ENCODE results near the gene LEP. TPM values are rescaled to one million over a fixed set of nuclear protein-coding genes. Genes with fewer than 3 reads are reported as not detected.

The LEP gene
- total and polyA plus RNA-seq, 2 experiments from 2014 or later = 0.11 to 0.22 TPM

DNA sequence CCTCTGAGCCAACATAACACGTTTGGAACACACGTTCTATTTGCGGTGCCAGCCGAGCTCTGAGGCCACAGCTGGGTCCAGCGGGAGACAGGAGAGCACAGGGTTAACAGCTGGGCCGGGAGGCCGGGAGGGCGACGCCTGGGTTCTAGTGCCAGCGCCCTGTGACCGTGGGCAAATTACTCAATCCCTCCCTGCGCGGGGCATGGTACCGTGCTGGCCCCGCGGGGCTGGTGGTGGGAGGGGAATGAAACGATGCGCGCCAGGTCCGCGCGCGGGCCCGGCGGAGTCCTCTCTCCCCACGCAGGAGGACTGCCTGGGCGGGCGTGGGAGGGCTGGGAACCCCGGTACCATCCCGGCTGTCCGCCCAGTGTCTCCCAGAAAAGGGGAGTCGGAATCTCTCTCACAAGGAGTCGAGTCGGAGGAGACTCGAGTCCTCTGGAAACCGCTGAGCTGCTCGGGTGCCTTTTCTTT, 30.4 kb downstream of the LEP start:
- Histone ChIP-seq H2AFZ (peak overlapping the region; percentile 79), H3K27me3 (replicated peaks; ENCODE audit: insufficient read depth) (no peaks in the 10 kb centered on the region), H3K4me3 (peak overlapping the region; percentile 53), H3K4me2 (ENCODE audit: unreplicated experiment) (peak overlapping the region; percentile 51), H3K79me2 (ENCODE audit: insufficient read depth) (no peaks in the 10 kb centered on the region), H3F3A (ENCODE audit: insufficient read depth) (peaks cover 7% of the 10 kb centered on the region; the same call in 1 of the 2 replicates), H3K9ac (peak overlapping the region; percentile 39), H3K9me2 (ENCODE audit: insufficient read depth) (no peaks in the 10 kb centered on the region), H3K27ac (no peak overlapping the region), H3K9me3 (ENCODE audit: low read depth) (no peaks in the 10 kb centered on the region), H3K36me3 (ENCODE audit: low read depth) (no peaks in the 10 kb centered on the region), H3K4me1 (ENCODE audit: insufficient read depth) (peaks cover 31% of the 10 kb centered on the region), H4K20me1 (ENCODE audit: insufficient read depth) (no peaks in the 10 kb centered on the region)
- DNase-seq = peak; percentile 41
- in situ Hi-C loops (cut with MboI) = no loop called here
- 4% methylated on average over 25 to 31 of the region's 37 CpGs for WGBS, 2 experiments (ENCODE audit: low coverage in 1 of 2, low lambda C conversion rate in 2 of 2, missing lambda C conversion rate in 2 of 2)
- TF ChIP-seq EZH2phosphoT487 (IDR thresholded peaks at IDR 0.05; ENCODE audit: insufficient read depth, low read depth) (no peak), EZH2 (IDR thresholded peaks at IDR 0.05; ENCODE audit: insufficient read depth, poor library complexity, severe bottlenecking) (no peak)

DNA sequence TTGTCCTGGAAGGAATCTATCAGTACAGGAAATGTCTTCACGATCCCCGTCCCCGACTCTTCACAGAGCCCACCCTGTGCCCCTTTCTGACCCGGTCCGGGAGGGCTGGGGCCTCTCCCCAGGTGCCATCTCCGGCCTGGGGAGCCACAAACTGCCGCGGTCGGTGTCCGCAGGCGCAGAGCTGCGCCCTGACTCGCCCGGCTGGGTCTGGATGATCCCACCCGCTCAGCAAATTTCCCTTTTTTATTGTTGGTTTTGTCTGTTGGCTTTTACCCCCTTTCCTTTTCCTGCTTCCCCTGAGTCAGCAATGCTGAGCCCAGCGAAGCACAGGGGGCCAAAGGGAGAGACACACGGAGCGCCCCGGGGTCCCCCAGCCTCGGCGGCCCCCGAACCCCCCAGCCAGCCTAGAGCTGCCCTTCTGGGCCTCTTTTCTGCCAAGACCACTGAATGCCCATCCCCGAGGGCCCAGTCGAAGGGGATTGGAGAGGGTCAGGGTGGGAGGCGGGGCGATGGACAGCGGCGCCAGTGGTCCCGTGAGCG, 30.9 kb downstream of the LEP start:
- Histone ChIP-seq H3K27me3 (replicated peaks; ENCODE audit: insufficient read depth) (no peaks in the 10 kb centered on the region), H3K9ac (peak overlapping the region; percentile 39), H3K27ac (no peak overlapping the region), H3K36me3 (ENCODE audit: low read depth) (no peaks in the 10 kb centered on the region), H3K4me2 (ENCODE audit: unreplicated experiment) (peak overlapping the region; percentile 51), H3K79me2 (ENCODE audit: insufficient read depth) (no peaks in the 10 kb centered on the region), H3K4me3 (peak overlapping the region; percentile 53), H2AFZ (peak overlapping the region; percentile 79), H3K4me1 (ENCODE audit: insufficient read depth) (peaks cover 26% of the 10 kb centered on the region), H3K9me2 (ENCODE audit: insufficient read depth) (no peaks in the 10 kb centered on the region), H4K20me1 (ENCODE audit: insufficient read depth) (no peaks in the 10 kb centered on the region), H3K9me3 (ENCODE audit: low read depth) (no peaks in the 10 kb centered on the region), H3F3A (ENCODE audit: insufficient read depth) (0 out of 2 replicates have a peak, but pooled peaks cover 2% of the 10 kb centered on the region)
- no peak for DNase-seq
- in situ Hi-C loops (cut with MboI) = no loop called here
- no peak for TF ChIP-seq EZH2phosphoT487 (IDR thresholded peaks at IDR 0.05; ENCODE audit: insufficient read depth, low read depth)
- no peak for TF ChIP-seq EZH2 (IDR thresholded peaks at IDR 0.05; ENCODE audit: insufficient read depth, poor library complexity, severe bottlenecking)
- WGBS, 2 experiments (ENCODE audit: low coverage in 1 of 2, low lambda C conversion rate in 2 of 2, missing lambda C conversion rate in 2 of 2) = 25 to 26% methylated on average over 25 to 30 of the region's 30 CpGs

GRCh38 chr7:128274246-128274883, 33.3 kb downstream of the LEP start:
- Histone ChIP-seq H3K4me3 (no peak overlapping the region), H4K20me1 (ENCODE audit: insufficient read depth) (no peaks in the 10 kb centered on the region), H3K4me1 (ENCODE audit: insufficient read depth) (peaks cover 16% of the 10 kb centered on the region; the same call in 1 of the 2 replicates), H3K9me3 (ENCODE audit: low read depth) (no peaks in the 10 kb centered on the region), H3K36me3 (ENCODE audit: low read depth) (no peaks in the 10 kb centered on the region), H3K79me2 (ENCODE audit: insufficient read depth) (no peaks in the 10 kb centered on the region), H3F3A (ENCODE audit: insufficient read depth) (no peaks in the 10 kb centered on the region), H3K27me3 (replicated peaks; ENCODE audit: insufficient read depth) (no peaks in the 10 kb centered on the region), H3K9ac (no peak overlapping the region), H3K27ac (no peak overlapping the region), H3K9me2 (ENCODE audit: insufficient read depth) (no peaks in the 10 kb centered on the region), H3K4me2 (ENCODE audit: unreplicated experiment) (no peak overlapping the region), H2AFZ (no peak overlapping the region)
- 62% methylated on average over 4 of the region's 4 CpGs for WGBS, 2 experiments (ENCODE audit: low coverage in 1 of 2, low lambda C conversion rate in 2 of 2, missing lambda C conversion rate in 2 of 2)
- DNase-seq = no peak
- no peak for TF ChIP-seq EZH2 (IDR thresholded peaks at IDR 0.05; ENCODE audit: insufficient read depth, poor library complexity, severe bottlenecking)
- TF ChIP-seq EZH2phosphoT487 (IDR thresholded peaks at IDR 0.05; ENCODE audit: insufficient read depth, low read depth) = no peak
- in situ Hi-C loops (cut with MboI) = no loop called here

DNA sequence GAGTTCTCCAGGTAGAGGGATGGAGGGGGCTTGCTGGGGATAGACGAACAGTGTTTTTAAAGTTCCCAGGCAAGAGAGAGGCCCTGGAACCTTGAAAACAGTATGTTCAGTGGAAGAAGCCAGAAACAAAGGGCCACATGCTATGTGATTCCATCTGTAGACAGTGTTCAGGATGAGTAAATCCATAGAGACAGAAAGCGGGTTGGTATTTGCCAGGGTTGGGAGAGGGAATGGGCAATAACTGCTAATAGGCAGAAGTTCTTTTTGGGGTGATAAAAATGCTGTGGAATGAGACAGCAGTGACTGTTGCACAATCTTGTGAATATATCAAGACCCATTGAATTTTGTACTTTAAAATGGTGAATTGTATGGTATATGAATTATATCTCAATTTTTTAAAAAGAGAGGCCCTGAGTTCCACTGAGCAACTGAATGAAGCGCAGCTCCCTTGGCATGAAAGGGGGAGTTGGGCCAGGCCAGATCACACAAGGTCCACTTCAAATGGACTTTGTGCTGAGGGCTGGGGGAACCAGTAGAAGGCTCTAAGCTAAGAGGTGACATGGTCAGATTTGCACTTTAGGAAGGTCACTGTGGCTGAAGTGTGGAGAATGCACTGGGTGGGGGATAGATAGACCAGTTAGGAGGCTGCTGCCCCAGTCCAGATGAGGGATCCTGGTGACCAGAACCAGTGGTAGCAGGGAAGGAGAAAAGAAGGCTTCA, 34.0 kb downstream of the LEP start:
- H3K9me2 ChIP-seq (ENCODE audit: insufficient read depth) = no peaks in the 10 kb centered on the region
- WGBS, 2 experiments (ENCODE audit: low coverage in 1 of 2, low lambda C conversion rate in 2 of 2, missing lambda C conversion rate in 2 of 2) = 55 to 60% methylated on average over 3 of the region's 3 CpGs
- peak; percentile 28 for DNase-seq

More for the DNA sequence above, 34.0 kb downstream of the LEP start:
- Histone ChIP-seq H3K4me3 (no peak overlapping the region), H4K20me1 (ENCODE audit: insufficient read depth) (no peaks in the 10 kb centered on the region), H3K9me3 (ENCODE audit: low read depth) (no peaks in the 10 kb centered on the region), H3K27ac (no peak overlapping the region), H3K79me2 (ENCODE audit: insufficient read depth) (no peaks in the 10 kb centered on the region), H3K9ac (no peak overlapping the region), H3F3A (ENCODE audit: insufficient read depth) (no peaks in the 10 kb centered on the region), H3K4me2 (ENCODE audit: unreplicated experiment) (no peak overlapping the region), H3K36me3 (ENCODE audit: low read depth) (no peaks in the 10 kb centered on the region), H3K27me3 (replicated peaks; ENCODE audit: insufficient read depth) (no peaks in the 10 kb centered on the region), H3K4me1 (ENCODE audit: insufficient read depth) (peaks cover 16% of the 10 kb centered on the region; the same call in 1 of the 2 replicates), H2AFZ (no peak overlapping the region)
- TF ChIP-seq EZH2phosphoT487 (IDR thresholded peaks at IDR 0.05; ENCODE audit: insufficient read depth, low read depth) (no peak), EZH2 (IDR thresholded peaks at IDR 0.05; ENCODE audit: insufficient read depth, poor library complexity, severe bottlenecking) (no peak)
- in situ Hi-C loops (cut with MboI) = no loop called here
